AG09309 (cell line): ENCODE measurements around the gene OR7A5.
"Not testable (repeated sequence)": the region's sequence is repeated elsewhere in the genome, so short reads cannot be mapped to it uniquely, and the experiment has no call there.

Experiments
- DNase-seq: peaks from one replicate; pipeline ENCODE4 v3.0.0-alpha.2; 2010; ENCODE audit warnings: low read depth
- H3K4me3 ChIP-seq: 2 replicates; pipeline ENCODE4 v1.5.1; 2011; ENCODE audit warnings: mild to moderate bottlenecking, low read depth, low read length, moderate library complexity; ENCODE audit not compliant: control insufficient read depth
- CTCF ChIP-seq: IDR thresholded peaks from 2 replicates; pipeline ENCODE4 v1.5.1; 2011; ENCODE audit warnings: mild to moderate bottlenecking, low read depth, low read length, inconsistent platforms; ENCODE audit not compliant: insufficient read depth, control insufficient read depth; ENCODE audit errors: missing control alignments

OR7A5 gene

GRCh38 chr19:14786421-14786851, 48.5 kb downstream of the OR7A5 start:
- TF ChIP-seq CTCF = peak; percentile 80
- H3K4me3 ChIP-seq = no peak overlapping the region
- DNase-seq = no peak

- not testable (repeated sequence) for H3K4me3 ChIP-seq
- DNase-seq = peak; percentile 32
Observed at GRCh38 chr19:14785102-14785793, 49.7 kb downstream of the OR7A5 start.

- DNase-seq = peak; percentile 40
- not testable (repeated sequence) for H3K4me3 ChIP-seq
Observed at GRCh38 chr19:14784730-14785101, 50.3 kb downstream of the OR7A5 start.

- not testable (repeated sequence) for H3K4me3 ChIP-seq, DNase-seq
Observed at GRCh38 chr19:14783410-14783998, 51.5 kb downstream of the OR7A5 start.

GRCh38 chr19:14782626-14783409, 52.2 kb downstream of the OR7A5 start:
- no peak overlapping the region for H3K4me3 ChIP-seq
- no peak for TF ChIP-seq CTCF
- no peak for DNase-seq

- not testable (repeated sequence) for DNase-seq, H3K4me3 ChIP-seq
Observed at GRCh38 chr19:14781713-14782536, 53.1 kb downstream of the OR7A5 start.

GRCh38 chr19:14780622-14781225, 54.3 kb downstream of the OR7A5 start:
- DNase-seq, H3K4me3 ChIP-seq: not testable (repeated sequence)

- H3K4me3 ChIP-seq = no peak overlapping the region
- no peak for TF ChIP-seq CTCF
- DNase-seq = no peak
Observed at GRCh38 chr19:14779151-14779550, 55.8 kb downstream of the OR7A5 start.

GRCh38 chr19:14778110-14778845, 56.7 kb downstream of the OR7A5 start, which contains the start of gene ADGRE2:
Gene ADGRE2 (minus strand): TSS chr19:14778560. CDS start chr19:14776756, 1,804 bp downstream.
- DNase-seq, H3K4me3 ChIP-seq: not testable (repeated sequence)

GRCh38 chr19:14777645-14778044, 57.3 kb downstream of the OR7A5 start:
- not testable (repeated sequence) for DNase-seq, H3K4me3 ChIP-seq
